NB4 (cell line): ENCODE results near the gene FLRT3.

ENCODE experiments used
- POLR2A ChIP-seq: IDR thresholded peaks from 2 replicates; pipeline ENCODE4 v1.6.1; 2011; ENCODE audit warnings: mild to moderate bottlenecking; ENCODE audit not compliant: insufficient read length; ENCODE audit errors: extremely low read depth
- TF ChIP-seq, protein P1 (sequence below): IDR thresholded peaks from one replicate; pipeline ENCODE4 v1.5.1; 2012; ENCODE audit warnings: low read depth, low read length

DNA sequence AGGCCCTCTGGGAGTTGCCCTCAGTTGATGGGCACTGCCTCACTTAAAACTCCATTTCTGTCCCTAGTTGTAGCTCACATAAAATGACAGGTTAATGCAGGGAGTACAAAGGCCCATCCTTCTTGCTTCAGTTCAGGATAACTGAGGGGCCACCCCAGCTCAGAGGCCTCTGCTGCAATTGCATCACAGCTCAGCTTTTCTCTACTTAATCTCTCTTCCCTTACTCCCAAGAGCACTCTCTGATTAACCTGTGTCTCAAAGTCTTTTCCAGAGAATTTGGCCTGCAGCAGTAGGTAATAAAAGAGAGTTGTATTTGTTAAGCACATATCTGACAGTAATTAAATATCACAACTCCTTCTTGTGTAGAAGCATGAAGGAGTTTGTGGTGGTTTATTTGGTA, 40.9 kb upstream of the FLRT3 start:
- TF ChIP-seq, protein P1, sequence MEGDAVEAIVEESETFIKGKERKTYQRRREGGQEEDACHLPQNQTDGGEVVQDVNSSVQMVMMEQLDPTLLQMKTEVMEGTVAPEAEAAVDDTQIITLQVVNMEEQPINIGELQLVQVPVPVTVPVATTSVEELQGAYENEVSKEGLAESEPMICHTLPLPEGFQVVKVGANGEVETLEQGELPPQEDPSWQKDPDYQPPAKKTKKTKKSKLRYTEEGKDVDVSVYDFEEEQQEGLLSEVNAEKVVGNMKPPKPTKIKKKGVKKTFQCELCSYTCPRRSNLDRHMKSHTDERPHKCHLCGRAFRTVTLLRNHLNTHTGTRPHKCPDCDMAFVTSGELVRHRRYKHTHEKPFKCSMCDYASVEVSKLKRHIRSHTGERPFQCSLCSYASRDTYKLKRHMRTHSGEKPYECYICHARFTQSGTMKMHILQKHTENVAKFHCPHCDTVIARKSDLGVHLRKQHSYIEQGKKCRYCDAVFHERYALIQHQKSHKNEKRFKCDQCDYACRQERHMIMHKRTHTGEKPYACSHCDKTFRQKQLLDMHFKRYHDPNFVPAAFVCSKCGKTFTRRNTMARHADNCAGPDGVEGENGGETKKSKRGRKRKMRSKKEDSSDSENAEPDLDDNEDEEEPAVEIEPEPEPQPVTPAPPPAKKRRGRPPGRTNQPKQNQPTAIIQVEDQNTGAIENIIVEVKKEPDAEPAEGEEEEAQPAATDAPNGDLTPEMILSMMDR: no peak
- no peak for TF ChIP-seq POLR2A
